Measurements from ENCODE around the gene CD1B.
"Not testable (repeated sequence)": the region's sequence is repeated elsewhere in the genome, so short reads cannot be mapped to it uniquely, and the experiment has no call there.

CD1B gene

DNA sequence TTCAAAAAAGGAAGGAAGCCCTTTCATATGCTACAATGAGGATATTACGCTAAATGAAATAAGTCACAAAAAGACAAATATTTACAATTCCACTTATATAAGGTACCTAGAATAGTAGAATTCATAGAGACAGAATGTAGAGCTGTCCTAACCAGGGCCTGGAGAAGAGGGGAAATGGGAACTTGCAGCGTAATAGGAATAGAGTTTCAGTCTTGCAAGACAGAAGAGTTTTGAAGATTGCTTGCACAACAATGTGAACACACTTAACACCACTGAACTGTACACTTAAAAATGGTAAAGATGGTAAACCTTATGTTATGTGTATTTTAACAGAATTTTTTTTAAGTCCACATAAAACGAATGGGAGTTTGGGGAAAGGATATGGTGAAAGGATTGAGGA is 2.9 kb downstream of the CD1B start:
- no peak for DNase-seq

DNA sequence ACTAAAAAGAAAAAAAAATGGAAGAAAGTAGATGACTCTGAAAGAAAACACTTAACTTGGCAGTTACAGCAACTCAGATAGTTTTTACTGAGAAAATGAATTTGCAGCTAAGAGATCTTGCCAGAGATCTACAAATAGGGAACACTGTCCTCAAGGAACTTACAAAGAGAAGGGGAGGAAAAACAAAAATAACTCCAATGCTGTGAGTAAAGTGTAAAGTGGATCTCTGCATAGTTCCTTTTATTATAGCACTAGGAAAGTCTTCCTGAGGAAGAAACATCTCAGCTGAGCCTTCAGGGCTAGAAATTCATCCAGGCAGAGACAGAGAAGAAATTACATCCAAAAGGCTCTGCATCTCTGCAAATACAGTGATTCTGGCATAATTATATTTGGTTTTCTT is 3.9 kb downstream of the CD1B start:
- DNase-seq, result no peak

DNA sequence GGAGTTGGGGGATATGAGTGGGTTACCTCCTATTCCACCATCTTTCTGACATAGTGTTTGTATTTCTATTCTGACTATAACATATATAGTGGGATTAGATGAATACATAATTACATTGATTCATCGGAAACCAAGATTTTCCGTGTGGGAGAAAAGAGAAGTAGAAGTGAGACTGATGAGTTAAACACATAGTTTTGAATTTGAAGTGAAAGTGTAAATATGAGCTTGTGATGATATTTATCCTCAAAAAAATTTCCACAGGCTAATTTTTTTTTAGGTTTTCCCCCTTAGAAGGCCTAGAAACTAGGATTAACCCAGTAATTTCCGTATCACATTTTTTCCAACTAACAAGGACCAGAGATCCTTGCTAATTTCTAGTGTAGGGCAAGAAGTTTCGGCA is 6.9 kb downstream of the CD1B start:
- no peak for DNase-seq

DNA sequence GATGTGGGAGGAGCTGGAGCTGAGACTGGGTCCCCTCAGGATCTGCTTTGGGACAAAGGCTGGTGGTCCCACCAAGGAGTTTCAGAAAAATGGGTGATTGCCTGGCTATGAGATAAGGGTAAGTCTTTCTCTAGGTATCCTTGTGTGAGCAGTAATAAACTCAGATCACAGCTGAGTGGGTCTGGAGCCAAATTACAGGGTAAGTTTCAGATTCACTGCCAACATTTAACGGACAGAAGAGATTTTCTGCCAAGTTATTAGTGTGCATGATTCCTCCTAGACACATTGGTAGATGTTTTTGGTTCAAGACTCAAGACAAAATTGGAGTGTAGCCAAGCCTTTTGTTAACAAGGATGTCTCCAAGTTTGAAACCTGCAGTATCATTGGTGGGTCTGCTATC is 7.5 kb downstream of the CD1B start:
- DNase-seq, result no peak

DNA sequence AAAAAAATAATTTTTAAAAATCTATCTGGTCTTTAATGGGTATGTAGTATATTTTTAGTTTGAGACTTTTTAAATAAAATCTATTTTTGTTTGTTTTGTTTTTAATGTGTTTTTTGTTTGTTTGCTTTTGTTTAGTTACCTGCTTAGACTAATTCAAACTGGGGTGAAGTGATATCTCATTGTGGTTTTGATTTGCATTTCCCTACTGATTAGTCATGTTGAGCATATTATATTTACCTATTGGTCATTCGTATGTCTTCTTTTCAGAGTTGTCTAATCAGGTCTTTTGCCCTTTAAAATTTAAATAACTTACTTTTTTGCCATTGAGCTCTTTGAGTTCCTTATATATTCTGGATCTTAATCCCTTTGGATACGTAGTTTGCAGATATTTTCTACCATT is 20.3 kb downstream of the CD1B start:
- no peak for DNase-seq

DNA sequence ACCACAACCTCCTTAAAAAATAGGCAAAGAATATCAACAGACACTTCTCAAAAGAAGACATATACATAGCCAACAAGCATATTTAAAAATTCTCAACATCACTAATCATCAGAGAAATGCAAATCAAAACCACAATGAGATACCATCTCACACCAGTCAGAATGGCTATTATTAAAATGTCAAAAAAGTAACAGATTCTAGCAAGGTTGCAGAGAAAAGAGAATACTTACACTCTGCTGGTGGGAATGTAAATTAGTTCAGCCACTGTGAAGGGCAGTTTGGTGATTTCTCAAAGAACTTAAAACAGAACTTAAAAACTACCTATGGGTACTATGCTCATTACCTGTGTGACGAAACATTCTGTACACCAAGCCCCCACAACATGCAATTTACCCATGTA is 20.7 kb downstream of the CD1B start:
- DNase-seq, result no peak

DNA sequence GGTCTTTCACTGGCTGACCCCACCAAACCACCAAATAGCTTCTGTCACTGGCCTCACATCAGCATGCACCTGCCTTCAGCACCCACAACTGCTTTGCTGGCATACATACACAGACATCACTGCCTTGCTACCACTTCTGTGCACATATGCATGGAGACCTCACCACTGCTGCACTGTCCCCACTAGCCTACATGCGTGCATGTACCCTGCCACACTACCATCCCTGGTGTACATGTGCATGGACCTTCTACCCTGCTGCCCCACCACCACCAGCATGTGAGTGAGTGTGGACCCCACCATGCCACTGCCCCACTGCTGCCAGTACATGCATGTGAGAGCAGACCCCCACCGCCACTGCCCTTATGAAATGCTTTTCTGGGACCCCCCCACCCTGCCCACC is 35.5 kb downstream of the CD1B start:
- DNase-seq, result no peak

DNA sequence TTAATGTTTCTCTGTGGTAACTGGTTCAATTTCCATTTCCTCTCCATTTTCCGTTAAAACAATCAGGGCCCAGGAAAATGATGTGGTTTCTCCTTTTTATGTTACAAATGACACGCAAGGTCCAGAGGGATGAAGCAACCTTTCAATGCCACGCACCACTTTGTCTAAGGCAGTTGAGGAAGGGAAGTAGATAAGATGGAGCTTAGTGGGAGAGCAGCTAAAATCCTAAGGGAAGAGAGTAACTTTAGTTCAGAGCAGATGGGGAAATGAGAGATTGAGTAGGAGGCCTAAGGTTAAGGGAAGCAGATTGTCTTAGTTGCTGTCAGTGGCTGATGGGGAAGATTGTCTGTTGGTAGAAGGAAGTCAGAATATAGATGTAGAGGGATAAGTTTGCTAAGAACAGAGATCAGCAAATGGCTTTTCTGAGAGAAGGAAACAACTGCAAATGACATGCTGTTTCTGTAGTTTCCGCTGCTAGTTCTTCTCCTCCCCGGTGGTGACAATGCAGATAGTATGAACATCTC is 40.9 kb downstream of the CD1B start:
- DNase-seq, result no peak

DNA sequence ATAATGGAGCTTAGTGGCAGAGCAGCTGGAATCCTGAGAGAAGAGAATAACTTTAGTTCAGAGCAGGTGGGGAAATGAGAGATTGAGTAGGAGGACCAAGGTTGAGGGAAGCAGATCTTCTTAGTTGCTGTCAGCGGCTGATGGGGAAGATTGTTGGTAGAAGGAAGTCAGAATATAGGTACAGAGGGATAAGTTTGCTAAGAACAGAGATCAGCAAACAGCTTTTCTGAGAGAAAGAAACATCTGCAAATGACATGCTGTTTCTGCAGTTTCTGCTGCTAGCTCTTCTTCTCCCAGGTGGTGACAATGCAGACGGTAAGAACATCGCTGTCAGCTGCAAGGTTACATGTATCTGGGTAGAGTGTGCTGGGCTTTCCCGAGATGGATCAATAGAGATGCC is 41.5 kb downstream of the CD1B start, which contains the start of gene CD1C:
TSS of gene CD1C (plus strand) at position 113 of the 400 bp plus-strand sequence. CDS start at position 255, 142 bp downstream.
- DNase-seq, result no peak

DNA sequence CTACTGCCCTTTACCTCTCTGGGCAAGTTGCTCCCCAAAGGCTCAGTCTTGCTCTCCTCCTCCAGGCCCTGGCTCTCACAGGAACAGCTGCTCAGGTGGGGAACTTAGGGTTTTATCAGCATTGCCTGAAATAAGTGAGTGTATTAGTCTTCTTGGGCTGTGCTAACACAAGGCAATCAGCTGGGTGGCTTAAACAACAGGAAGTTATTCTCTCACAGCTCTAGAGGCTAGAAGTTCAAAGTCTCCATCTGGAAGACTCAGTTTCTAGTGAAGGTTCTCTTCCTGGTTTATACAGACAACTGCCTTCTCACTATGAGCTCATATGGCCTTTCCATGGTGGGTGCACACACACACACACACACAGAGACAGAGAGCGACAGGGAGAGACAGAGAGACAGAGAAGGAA is 44.4 kb downstream of the CD1B start:
- DNase-seq, result no peak

DNA sequence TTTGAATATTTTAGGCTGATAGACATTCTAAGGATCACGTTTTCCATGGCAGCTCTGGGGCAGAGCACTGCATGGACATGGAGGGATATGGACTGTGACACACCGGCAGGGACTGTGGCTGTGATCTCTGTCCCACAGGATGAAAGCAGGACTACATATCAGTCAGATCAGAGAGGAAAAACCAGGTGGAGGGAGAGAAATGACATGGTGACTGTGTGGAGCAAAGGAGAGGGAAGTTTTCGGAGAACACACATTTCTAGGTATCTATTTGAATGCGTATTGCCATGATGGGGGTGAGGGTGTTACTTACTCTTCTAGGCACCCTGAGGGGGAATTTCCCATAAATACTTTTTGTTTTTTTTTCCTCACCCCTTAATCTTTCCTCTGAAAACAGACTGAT is 44.8 kb downstream of the CD1B start:
- no peak for DNase-seq

DNA sequence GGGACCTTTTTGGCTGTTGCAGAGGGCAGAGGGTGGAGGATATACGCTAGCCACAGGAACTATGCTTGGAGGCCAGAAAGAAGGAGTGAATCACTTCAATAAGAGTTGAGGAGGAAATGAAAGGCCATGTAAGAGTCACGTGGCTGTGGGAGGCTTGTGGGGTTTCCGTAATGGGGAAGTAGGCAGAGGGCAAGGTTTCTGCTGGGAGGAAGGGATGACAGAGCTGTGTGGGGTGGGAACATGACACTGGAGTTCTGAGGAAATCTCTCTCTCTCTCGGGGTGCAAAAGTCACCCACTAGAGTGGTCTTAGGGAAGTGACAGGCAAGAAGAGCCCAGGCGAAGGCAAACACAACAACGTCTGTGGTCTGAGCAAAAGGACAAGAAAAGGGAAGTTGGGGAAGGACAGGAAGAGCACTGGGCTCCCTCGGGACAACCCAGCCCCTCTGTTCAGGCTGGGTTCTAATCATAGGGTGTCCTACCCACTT is 45.5 kb downstream of the CD1B start:
- DNase-seq, result no peak

DNA sequence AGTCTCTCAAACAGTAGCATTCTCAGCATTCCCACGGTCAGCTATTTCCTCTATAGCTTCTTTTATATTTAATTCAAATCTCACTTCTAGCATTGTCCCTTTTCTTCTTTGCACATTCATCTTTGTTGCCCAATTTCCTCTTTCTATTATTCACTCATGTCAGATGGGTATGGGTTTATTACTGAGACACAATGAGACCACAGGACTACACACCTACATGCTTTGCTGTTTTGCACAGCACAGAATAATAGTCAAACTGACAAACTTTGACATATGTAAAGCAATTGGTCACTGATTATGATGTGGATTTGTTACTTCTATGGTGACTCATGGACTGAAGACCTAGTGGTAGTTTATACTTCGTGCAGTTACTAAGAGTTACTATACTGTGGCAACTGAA is 47.4 kb downstream of the CD1B start:
- DNase-seq, result no peak

DNA sequence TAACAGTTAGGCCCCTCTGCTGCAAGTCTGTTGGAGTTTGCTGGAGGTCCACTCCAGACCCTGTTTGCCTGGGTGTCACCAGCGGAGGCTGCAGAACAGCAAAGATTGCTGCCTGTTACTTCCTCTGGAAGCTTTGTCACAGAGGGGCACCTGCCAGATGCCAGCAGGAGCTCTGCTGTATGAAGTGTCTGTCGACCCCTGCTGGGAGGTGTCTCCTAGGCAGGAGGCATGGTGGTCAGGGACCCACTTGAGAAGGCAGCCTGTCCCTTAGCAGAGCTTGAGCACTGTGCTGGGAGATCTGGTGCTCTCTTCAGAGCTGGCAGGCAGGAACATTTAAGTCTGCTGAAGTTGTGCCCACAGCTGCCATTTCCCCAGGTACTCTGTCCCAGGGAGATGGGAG is 48.9 kb downstream of the CD1B start:
- not testable (repeated sequence) for DNase-seq

Measured in fibroblast of skin of scalp (primary cell).